ENCODE data around the gene SLC44A5.

The SLC44A5 gene

DNA sequence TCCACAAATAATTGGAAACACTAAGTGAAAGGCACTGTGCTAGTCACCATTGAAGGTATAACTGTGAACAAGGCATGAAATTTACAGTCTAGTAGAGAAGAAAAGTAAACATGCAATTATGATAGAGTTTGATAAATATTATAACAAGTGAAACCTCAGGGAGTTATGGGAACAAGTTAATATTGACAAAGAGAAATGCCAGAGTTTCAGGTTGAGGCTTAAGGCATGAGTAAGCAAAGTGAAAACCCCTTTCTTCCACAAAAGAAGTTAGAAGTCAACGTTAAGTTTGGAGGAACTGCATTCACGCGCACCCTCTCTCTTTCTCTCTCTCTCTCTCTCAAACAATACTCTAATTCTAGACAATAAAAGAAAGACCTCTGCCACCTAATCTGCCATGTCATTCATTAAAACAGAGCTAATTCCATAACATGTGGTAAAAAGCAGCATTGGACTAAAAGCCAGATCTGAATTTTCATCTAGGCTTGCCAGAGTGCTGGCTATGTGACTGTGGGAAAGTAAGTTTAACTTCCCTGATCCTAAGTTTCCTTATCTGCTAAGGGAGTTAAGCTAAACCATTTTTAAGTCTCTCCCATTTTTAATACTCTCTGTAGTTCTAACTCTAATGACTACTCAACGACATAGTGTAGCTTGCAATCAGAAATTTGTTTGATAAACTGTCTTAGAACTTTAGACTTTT lies 22.0 kb downstream of the SLC44A5 start:
- no peak for DNase-seq (ENCODE audit: low spot score)

DNA sequence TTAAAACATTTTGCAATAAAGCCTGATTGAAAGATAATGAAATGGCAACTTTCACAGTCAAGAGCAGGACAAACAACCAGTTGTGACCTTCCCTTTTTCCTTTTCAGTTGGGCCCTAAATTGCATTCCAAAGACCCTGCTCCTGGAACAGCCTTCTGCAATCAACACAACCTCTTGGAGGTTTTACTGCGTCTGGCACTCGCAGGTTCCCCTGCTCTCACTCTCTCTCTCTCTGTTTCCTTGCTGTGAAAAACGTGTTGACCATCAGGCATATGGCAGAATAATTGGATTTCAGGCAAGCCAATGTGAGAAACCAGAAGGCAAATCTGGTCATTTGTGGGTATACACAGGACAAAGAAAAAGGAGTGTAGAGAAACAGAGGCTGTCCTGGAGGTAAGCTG lies 23.2 kb downstream of the SLC44A5 start:
- no peak for DNase-seq (ENCODE audit: low spot score)

DNA sequence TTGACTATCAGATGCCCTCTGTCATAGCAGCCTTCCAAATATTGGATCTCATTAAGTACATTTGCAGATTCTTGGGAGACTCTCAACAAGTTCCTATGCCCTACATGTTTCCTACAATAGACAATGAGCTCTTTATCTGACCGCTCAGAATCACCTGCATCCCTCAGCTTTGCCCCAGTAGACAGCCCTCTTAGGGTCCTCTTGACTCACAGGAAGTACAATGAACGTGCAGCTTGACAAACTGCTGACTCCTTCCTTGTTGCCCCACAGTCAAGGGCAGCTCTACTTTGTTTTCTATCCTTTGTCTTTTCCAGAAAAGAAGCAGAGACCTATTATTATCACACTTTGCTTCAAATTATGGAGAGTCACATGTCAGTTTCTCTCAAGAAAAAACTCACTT lies 27.6 kb downstream of the SLC44A5 start:
- DNase-seq (ENCODE audit: low spot score): no peak

GRCh38 chr1:75582725-75583261 lies 28.1 kb downstream of the SLC44A5 start:
- peak; percentile 5 for DNase-seq (ENCODE audit: low spot score)

DNA sequence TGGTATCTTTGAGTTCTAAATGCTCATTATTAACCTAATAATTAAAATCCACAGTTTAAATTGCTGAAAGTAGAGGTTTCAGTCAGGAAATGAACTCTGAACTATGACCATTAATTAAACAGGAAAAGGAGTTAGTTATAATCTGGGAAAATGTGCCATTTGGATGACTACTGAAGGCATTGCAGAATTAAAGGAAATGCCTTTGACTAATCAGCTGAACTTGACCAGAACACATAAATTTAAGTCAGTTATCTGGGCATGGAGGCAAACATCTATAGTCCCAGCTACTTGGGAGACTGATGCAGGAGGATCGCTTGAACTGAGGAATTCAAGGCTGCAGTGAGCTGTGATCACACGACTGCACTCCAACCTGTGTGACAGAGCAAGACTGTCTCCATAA lies 31.9 kb downstream of the SLC44A5 start:
- DNase-seq (ENCODE audit: low spot score): no peak

DNA sequence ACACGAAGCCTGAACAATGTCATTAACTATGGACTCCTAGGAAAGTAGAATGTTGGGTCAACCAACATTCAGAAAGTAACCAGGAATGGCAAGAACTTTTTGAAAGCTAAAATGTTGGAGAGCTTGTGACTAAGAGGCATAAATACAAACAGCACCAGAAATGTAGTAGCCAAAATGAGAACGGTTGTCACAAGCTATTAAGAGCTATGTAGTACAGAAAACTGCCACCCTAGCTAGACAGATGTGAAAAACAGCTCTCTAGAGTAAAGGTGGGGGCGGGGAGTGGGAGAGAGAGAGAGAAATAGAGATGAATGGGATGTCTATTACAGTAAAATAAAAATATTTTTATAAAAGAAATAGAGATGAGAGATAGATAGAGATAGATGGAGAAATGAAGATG lies 35.1 kb downstream of the SLC44A5 start:
- no peak for DNase-seq (ENCODE audit: low spot score)

- no peak for DNase-seq (ENCODE audit: low spot score)
Measured at GRCh38 chr1:75567191-75567590, 43.7 kb downstream of the SLC44A5 start.

DNA sequence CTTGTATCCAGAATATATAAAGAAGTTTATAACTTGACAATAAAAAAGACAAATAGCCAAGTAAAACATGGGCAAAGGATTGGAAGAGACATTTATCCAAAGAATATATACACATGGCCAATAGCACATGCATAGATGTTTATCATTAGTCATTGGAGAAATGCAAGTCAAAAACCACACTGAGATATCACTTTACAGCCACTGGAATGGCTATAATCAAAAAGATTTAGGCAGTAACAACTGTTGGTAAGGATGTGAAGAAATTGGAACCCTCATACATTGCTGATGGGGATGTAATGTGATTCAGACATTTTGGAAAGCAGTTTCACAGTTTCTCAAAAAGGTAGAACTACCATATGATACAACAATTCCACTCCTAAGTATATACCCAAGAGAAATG lies 51.1 kb downstream of the SLC44A5 start:
- DNase-seq (ENCODE audit: low spot score): no peak

GRCh38 chr1:75559136-75559535 lies 51.8 kb downstream of the SLC44A5 start:
- no peak for DNase-seq (ENCODE audit: low spot score)

GRCh38 chr1:75554870-75555269 lies 56.0 kb downstream of the SLC44A5 start:
- DNase-seq (ENCODE audit: low spot score): no peak

DNA sequence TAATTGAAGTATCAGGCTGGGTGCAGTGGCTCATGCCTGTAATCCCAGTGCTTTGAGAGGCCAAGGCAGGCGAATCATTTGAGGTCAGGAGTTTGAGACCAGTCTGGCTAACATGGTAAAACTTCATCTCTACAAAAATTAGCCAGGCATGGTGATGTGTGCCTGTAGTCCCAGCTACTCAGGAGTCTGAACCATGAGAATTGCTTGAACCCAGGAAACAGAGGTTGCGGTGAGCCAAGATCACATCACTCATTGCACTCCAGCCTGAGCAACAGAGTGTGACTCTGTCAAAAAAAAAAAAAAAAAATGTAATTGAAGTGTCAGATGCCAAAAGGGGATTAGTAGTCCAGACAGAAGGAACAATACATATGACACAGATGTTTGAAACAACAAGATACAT lies 56.7 kb downstream of the SLC44A5 start:
- DNase-seq (ENCODE audit: low spot score): no peak

DNA sequence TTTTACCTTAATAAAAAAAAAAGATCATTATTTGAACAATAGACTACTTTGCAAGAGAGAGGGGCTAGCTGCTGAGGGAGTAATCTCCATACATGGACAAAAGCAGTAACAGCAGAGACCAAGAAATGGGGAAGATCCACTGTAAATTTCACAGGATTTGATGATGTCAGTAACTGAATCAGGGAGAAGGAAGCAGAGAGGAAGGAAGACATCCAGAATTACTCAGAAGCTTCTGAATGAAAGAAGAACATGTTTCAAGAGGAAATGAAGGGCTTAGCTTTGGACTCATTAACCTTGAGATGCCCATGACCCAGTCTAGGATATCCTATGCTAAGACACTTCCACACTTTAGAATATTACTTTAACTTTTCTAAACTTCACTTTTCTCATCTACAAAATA lies 60.4 kb downstream of the SLC44A5 start:
- no peak for DNase-seq (ENCODE audit: low spot score)

GRCh38 chr1:75548721-75549480 lies 62.0 kb downstream of the SLC44A5 start:
- no peak for DNase-seq (ENCODE audit: low spot score)

- DNase-seq (ENCODE audit: low spot score): no peak
Measured at GRCh38 chr1:75543705-75544104, 67.2 kb downstream of the SLC44A5 start.

DNA sequence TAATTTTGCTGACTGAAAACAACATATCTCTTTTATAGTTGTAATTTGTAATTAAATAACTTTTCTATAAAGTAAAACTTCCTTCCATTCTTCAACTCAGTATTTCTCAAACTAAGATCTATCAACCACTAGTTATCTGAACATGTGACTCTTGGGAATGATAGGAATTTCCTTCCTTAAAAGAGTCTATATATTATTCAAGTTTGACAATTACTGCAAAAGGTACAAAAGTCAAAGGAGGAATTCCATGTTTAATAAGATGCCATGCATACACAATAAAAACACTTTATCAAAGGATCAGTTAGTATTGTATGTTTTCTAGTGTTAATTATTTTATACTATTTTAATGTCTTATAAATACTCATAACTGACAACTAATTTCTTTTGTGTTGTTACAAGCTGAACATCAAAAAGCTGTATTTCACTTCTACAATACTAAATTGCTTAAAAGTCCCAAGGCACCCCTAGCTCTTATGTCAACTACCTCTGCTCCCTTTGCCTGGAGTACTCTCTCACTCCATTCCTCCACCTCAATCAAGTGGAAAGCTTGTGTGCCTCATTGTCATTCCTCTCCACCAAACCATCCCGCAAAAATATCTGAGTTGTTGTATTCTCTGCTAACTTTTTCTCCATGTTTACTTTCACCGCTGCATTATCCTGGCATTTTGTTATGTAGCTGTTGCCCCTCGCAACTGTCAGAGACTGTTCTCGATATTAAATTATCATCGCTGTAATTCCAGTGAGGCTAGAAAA lies 67.9 kb downstream of the SLC44A5 start:
- no peak for DNase-seq (ENCODE audit: low spot score)

DNA sequence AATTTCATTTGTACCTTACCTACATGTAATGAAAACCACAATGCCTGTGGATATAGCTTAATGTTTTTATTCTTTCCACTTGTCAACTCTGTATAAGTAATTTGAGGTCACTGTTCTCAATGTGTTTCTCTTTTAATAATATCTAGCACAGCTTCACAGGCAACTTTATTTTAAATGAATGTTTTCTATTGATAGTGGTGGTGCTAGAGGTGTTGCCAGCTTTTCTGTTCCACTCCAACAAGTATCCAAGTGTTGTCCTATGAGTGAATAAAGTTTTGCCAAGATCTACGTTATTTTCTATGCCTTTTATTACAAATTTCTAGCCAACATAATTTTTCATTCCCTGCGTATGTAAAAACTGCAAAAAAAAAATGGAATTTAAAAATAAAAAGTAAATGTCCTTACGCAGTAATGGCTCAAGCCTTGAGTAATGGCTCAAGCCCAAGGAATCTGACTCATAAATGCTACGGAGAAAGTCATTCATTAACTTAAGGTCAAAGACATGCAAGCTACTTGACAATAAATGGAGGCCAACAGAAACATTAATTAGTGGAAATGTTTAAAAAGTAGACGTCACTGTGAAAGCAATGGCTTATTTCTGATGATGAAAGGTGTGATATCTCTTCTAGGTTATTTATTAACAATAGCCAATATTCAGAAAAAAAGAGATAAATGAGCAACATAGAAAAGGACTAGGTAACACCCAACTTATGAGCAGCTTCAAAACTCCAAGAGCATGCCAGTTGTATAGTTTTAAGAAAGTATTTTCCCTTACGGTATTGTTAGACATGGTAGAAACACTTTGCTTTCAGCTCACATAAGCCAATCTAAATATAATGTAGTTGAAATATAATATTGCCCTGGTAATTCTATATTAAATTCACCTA lies 71.4 kb downstream of the SLC44A5 start:
- DNase-seq (ENCODE audit: low spot score): no peak

GRCh38 chr1:75533085-75533484 lies 77.8 kb downstream of the SLC44A5 start:
- no peak for DNase-seq (ENCODE audit: low spot score)

DNA sequence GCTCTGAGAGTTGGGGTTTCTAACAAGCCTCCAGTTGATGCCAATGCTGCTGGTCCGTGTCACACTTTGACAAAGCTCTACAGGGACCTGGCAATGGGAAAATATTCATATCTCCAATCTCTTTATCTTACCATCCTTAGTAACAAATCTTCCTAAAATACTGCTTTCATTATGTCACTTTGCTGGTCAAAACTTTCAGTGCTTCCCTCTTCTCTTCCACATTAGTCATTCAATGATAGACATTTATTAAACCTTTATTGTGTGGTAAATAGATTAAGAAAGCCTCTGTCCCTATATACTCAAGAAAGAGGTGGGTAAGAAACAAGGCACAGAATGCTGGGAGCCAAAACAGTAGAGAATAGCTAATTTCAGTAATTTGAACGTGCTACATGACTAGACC lies 79.3 kb downstream of the SLC44A5 start:
- no peak for DNase-seq (ENCODE audit: low spot score)

GRCh38 chr1:75529488-75529887 lies 81.4 kb downstream of the SLC44A5 start:
- no peak for DNase-seq (ENCODE audit: low spot score)

- DNase-seq (ENCODE audit: low spot score): no peak
Measured at GRCh38 chr1:75528001-75528400, 82.9 kb downstream of the SLC44A5 start.

GRCh38 chr1:75522389-75522788 lies 88.5 kb downstream of the SLC44A5 start:
- DNase-seq (ENCODE audit: low spot score): no peak

GRCh38 chr1:75521658-75522057 lies 89.3 kb downstream of the SLC44A5 start:
- no peak for DNase-seq (ENCODE audit: low spot score)
